Measurements from ENCODE around the gene GNS.

The GNS gene

DNA sequence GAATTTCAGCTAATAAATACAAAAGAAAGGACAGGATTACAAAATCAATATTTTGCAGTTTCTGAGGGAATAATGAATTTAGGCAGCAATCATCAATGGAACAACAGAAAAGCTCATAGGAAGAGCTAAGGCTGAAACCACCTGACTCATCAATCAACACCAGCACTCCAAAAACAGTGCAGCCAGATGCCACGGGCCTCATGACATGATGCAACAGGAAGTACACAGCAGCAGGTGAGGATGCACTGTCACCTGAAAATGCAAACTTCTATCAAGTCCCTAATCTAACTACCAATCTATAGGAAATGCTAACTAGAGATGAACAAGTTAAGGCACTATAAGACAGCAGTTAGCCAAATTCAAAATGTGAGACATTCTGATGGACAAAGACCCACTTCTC, 21.7 kb downstream of the GNS start:
- DNase-seq (ENCODE audit: extremely low read depth, low read depth), result no peak
- TF ChIP-seq, protein P1, sequence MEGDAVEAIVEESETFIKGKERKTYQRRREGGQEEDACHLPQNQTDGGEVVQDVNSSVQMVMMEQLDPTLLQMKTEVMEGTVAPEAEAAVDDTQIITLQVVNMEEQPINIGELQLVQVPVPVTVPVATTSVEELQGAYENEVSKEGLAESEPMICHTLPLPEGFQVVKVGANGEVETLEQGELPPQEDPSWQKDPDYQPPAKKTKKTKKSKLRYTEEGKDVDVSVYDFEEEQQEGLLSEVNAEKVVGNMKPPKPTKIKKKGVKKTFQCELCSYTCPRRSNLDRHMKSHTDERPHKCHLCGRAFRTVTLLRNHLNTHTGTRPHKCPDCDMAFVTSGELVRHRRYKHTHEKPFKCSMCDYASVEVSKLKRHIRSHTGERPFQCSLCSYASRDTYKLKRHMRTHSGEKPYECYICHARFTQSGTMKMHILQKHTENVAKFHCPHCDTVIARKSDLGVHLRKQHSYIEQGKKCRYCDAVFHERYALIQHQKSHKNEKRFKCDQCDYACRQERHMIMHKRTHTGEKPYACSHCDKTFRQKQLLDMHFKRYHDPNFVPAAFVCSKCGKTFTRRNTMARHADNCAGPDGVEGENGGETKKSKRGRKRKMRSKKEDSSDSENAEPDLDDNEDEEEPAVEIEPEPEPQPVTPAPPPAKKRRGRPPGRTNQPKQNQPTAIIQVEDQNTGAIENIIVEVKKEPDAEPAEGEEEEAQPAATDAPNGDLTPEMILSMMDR (IDR thresholded peaks at IDR 0.05; ENCODE audit: low read depth, low read length), result no peak

GRCh38 chr12:64736771-64737170, 22.4 kb downstream of the GNS start:
- DNase-seq (ENCODE audit: extremely low read depth, low read depth), result no peak
- TF ChIP-seq, protein P1 (IDR thresholded peaks at IDR 0.05; ENCODE audit: low read depth, low read length), result no peak

DNA sequence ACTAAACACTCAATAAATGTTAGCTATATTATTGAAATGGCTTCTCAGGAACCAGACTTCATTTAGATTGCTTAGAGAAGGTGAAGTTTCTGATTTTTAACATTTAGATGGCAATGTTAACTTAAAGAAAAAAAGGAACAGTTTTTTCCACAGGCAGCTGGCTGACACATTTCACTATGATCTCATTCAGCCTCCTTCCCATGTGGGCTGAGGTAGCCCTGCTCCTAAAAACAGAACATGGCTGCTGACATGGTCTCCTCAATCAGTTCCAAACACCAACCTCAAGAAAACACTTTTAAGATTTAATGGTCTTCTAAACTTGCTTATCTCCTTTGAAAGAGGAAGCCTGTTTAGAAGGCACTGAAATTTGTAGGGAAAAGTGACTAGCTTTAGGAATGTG, 23.8 kb downstream of the GNS start:
- TF ChIP-seq, protein P1 (IDR thresholded peaks at IDR 0.05; ENCODE audit: low read depth, low read length), result no peak
- DNase-seq (ENCODE audit: extremely low read depth, low read depth), result no peak

DNA sequence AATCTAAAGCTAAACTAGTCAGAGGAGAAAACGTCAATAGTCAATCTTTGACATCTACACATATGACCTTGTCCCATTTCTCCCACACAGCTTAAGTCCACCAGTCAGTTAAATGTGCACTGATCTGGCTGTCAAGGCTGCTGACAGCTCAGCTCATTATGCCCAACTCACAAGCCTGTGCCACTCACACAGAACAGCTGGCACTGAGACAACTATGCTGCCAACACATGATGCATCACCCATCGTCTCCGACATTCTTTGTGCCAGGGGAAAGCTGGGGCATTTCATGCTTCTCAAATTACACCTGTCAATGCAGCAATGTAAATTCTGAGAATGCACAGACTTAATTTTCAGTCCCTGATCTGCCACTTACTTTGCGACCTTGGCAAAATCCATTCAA, 25.3 kb downstream of the GNS start:
- TF ChIP-seq, protein P1 (IDR thresholded peaks at IDR 0.05; ENCODE audit: low read depth, low read length), result no peak
- no peak for DNase-seq (ENCODE audit: extremely low read depth, low read depth)

GRCh38 chr12:64731683-64732082, 27.5 kb downstream of the GNS start:
- TF ChIP-seq, protein P1 (IDR thresholded peaks at IDR 0.05; ENCODE audit: low read depth, low read length), result no peak
- DNase-seq (ENCODE audit: extremely low read depth, low read depth), result no peak

GRCh38 chr12:64730588-64730969, 28.6 kb downstream of the GNS start:
- DNase-seq (ENCODE audit: extremely low read depth, low read depth), result no peak
- TF ChIP-seq, protein P1 (IDR thresholded peaks at IDR 0.05; ENCODE audit: low read depth, low read length), result no peak

- DNase-seq (ENCODE audit: extremely low read depth, low read depth), result no peak
- TF ChIP-seq, protein P1 (IDR thresholded peaks at IDR 0.05; ENCODE audit: low read depth, low read length), result no peak
Observed at GRCh38 chr12:64729909-64730587, 29.2 kb downstream of the GNS start.

All from AG09319 (cell line).